ENCODE results near the gene ILKAP.

ILKAP gene, protein sequence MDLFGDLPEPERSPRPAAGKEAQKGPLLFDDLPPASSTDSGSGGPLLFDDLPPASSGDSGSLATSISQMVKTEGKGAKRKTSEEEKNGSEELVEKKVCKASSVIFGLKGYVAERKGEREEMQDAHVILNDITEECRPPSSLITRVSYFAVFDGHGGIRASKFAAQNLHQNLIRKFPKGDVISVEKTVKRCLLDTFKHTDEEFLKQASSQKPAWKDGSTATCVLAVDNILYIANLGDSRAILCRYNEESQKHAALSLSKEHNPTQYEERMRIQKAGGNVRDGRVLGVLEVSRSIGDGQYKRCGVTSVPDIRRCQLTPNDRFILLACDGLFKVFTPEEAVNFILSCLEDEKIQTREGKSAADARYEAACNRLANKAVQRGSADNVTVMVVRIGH

GRCh38 chr2:238203094-238203972 is at the start of gene ILKAP:
Gene ILKAP, minus strand, starts transcription at chr2:238203695. Its CDS starts 142 bp downstream, at chr2:238203553.
- H3K4me1 ChIP-seq, result peaks cover 11% of the 10 kb centered on the region
- 0 out of 2 replicates have a peak, but pooled peaks cover 5% of the 10 kb centered on the region for H3K36me3 ChIP-seq (replicated peaks)
- peaks cover 11% of the 10 kb centered on the region for H3K9me3 ChIP-seq
- in situ Hi-C loops (cut with MboI; ENCODE audit: low sequenced_read_pairs), result no loop called here
- no peaks in the 10 kb centered on the region for H3K27me3 ChIP-seq (ENCODE audit: low read depth)
- H3K4me3 ChIP-seq, result peak within 1 kb of the TSS; percentile 49
- DNase-seq (ENCODE audit: low spot score in 2 of 2), result peak; percentile 81 to 90

DNA sequence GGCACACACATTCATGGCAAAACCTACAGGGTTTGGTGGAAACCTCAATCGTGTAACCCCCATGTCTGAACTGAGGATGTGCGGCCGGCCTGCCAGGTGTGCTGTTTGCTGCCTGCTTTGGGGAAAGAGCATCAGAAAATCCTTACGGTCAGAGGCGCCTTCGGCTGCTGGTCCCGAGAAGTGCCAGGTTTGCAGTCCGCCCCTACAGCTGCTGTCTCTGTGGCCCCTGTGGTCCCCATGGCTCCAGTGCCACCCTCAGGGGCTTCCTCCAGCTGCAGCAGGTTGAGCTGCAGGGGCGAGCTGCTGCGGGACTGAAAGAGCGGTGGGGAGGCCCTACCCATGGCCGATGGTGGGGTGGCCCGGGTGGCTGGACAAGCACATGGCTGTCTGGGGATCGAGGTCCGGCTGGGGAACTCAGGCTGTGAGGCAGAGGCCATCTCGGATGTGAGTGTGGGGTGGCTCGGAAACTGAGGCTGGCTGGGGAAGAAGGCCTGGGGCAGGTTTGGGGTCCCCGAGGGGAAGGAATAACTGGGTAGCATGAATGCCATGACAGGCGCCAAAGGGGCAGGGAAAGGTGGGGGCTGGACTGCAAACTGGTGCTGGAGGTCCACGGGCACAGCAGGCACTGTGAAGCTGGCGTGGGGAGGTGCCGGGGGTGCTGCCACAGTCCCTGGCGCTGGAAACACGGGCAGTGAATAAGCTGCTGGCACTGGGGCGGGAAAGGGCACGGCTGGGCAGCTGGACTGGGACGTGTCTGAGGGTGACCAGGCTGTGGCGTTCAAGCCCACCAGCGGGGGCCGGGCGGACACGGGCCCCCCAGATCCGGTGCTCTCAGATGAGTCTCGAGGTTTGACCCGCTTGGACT is 49.5 kb upstream of the ILKAP start:
- Histone ChIP-seq H3K4me1 (no peaks in the 10 kb centered on the region), H3K4me3 (no peak overlapping the region), H3K36me3 (replicated peaks) (peaks cover 38% of the 10 kb centered on the region), H3K9me3 (no peaks in the 10 kb centered on the region), H3K27me3 (ENCODE audit: low read depth) (no peaks in the 10 kb centered on the region)
- DNase-seq (ENCODE audit: low spot score in 2 of 2), result no peak
- in situ Hi-C loops (cut with MboI; ENCODE audit: low sequenced_read_pairs), result no loop called here

DNA sequence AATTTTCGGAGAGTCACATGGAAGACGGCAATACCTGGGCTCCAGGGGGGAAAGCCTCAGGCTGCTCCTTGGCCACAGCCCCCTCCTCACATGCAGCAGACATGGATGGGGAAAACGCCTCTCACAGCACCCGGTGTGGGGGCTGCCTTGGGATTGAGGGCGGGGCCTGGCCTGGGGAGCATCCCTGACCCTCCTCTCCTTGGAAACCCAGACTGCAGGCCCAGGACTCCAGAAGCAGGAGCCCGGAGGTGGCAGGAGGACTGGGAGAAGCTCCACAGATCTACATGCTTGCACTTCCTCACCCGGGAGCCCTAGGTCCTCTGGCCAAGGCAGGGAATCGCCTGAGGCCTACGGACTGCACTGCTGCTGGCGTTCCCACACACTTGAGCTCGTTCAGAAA is 48.5 kb upstream of the ILKAP start:
- in situ Hi-C loops (cut with MboI; ENCODE audit: low sequenced_read_pairs), result no loop called here
- DNase-seq (ENCODE audit: low spot score in 2 of 2), result no peak
- Histone ChIP-seq H3K36me3 (replicated peaks) (peaks cover 35% of the 10 kb centered on the region), H3K9me3 (no peaks in the 10 kb centered on the region), H3K4me3 (no peak overlapping the region), H3K27me3 (ENCODE audit: low read depth) (no peaks in the 10 kb centered on the region), H3K4me1 (no peaks in the 10 kb centered on the region)

DNA sequence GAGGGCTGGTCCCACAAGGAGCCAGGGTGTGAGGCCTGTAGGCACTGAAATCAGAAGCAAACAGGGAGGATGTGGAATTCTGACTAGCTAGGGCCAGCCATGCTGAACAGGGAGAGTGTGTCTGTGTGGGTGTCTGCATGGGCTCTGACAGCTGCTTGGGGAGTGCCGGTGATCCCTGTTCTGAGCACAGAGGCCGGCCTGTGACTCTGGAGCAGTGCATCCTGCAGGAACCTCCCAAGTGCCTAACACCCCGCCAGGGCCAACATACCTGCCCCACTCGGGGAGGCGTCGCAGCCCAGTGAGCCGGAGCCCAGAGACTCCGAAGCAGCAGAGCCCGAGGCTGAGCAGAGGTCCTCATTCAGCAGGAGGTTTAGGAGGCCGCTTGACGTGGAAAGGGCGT is 47.8 kb upstream of the ILKAP start:
- Histone ChIP-seq H3K27me3 (ENCODE audit: low read depth) (no peaks in the 10 kb centered on the region), H3K4me1 (no peaks in the 10 kb centered on the region), H3K4me3 (no peak overlapping the region), H3K9me3 (no peaks in the 10 kb centered on the region), H3K36me3 (replicated peaks) (peaks cover 35% of the 10 kb centered on the region)
- no peak for DNase-seq (ENCODE audit: low spot score in 2 of 2)
- in situ Hi-C loops (cut with MboI; ENCODE audit: low sequenced_read_pairs), result no loop called here

DNA sequence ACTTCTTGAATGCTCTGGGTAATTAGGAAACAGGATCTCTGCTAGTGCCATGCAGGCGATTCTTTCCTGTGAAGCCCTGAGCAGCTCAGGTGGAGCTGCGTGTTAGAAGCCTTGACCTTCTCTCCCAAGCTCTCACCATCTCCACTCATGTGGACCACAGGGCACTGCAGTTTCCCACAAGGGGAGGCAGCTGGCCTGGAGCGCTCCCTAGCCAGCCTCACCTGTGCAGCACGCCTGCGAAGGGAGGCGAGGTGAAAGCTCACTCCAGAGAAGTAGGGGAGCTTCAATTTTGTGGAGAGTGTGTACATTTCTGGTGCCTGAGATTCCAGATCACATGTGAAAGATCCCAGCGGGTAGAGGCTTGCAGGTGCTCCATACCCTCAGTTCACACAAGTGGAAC is 47.4 kb upstream of the ILKAP start:
- no peaks in the 10 kb centered on the region for H3K4me1 ChIP-seq
- in situ Hi-C loops (cut with MboI; ENCODE audit: low sequenced_read_pairs), result no loop called here
- H3K36me3 ChIP-seq (replicated peaks), result peaks cover 31% of the 10 kb centered on the region
- no peaks in the 10 kb centered on the region for H3K27me3 ChIP-seq (ENCODE audit: low read depth)
- no peak for DNase-seq (ENCODE audit: low spot score in 2 of 2)
- H3K9me3 ChIP-seq, result no peaks in the 10 kb centered on the region
- no peak overlapping the region for H3K4me3 ChIP-seq

- H3K27me3 ChIP-seq (ENCODE audit: low read depth), result no peaks in the 10 kb centered on the region
- peaks cover 22% of the 10 kb centered on the region for H3K36me3 ChIP-seq (replicated peaks)
- in situ Hi-C loops (cut with MboI; ENCODE audit: low sequenced_read_pairs), result no loop called here
- no peak for DNase-seq (ENCODE audit: low spot score in 2 of 2)
- H3K4me1 ChIP-seq, result no peaks in the 10 kb centered on the region
- no peak overlapping the region for H3K4me3 ChIP-seq
- no peaks in the 10 kb centered on the region for H3K9me3 ChIP-seq
These were observed 44.5 kb upstream of the ILKAP start for GRCh38 chr2:238247841-238248453.

GRCh38 chr2:238247002-238247822 is 43.7 kb upstream of the ILKAP start:
- no peak for DNase-seq (ENCODE audit: low spot score in 2 of 2)
- in situ Hi-C loops (cut with MboI; ENCODE audit: low sequenced_read_pairs), result no loop called here

DNA sequence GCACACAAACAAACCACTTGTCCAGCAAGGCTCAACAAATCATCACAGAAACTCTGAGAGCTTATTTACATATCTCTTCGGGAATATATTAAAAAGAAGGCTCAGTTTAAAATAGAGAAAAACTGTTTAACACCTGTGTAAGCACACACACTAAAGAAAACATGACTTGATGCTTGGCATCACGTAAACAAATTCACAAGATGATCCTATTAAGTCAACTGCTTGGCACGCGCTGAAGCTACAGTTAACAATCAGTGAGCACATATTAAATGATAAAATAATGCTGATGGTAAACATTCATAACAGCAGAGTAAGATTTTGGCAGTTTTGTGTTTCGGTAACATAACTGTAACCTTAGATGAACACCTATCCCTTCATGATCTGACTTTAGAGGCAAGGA is 40.7 kb upstream of the ILKAP start:
- Histone ChIP-seq H3K4me3 (no peak overlapping the region), H3K4me1 (peaks cover 3% of the 10 kb centered on the region; the same call in 1 of the 2 replicates), H3K36me3 (replicated peaks) (peaks cover 9% of the 10 kb centered on the region; the same call in 1 of the 2 replicates), H3K9me3 (peaks cover 4% of the 10 kb centered on the region; the same call in 1 of the 2 replicates), H3K27me3 (ENCODE audit: low read depth) (no peaks in the 10 kb centered on the region)
- in situ Hi-C loops (cut with MboI; ENCODE audit: low sequenced_read_pairs), result no loop called here
- DNase-seq (ENCODE audit: low spot score in 2 of 2), result no peak

More at GRCh38 chr2:238247002-238247822, 43.7 kb upstream of the ILKAP start:
- Histone ChIP-seq H3K4me3 (no peak overlapping the region), H3K36me3 (replicated peaks) (peaks cover 17% of the 10 kb centered on the region), H3K9me3 (peaks cover 2% of the 10 kb centered on the region; the same call in 1 of the 2 replicates), H3K27me3 (ENCODE audit: low read depth) (no peaks in the 10 kb centered on the region), H3K4me1 (no peaks in the 10 kb centered on the region)

DNA sequence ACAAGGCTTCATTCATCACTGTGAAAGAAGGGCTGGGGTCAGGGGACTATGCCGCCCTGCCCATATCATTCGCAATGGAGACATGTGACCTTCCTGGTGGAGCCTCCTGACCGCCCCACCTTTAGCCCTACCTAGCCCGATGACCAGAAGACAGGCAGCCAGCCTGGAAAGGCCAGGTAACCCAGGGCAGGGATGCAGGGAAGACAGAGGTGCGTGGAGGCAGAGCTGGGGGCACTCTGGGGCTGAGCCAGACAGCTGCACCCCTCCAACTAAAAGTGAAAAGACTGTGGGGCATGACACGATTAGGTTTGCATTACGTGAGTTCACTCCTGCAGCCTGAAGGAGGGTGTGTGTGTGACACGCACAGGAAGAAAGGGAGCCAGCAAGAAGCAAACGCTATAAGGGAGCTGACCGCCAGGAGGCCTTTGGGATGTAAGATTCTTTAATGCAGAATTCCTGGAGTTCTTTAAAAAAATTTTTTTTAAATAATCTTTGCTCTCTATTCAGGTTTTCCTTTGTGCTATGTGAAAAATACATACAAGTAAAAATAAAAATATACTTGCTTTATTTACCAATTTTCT is 40.1 kb upstream of the ILKAP start:
- no peak for DNase-seq (ENCODE audit: low spot score in 2 of 2)
- peaks cover 12% of the 10 kb centered on the region for H3K36me3 ChIP-seq (replicated peaks)
- peaks cover 8% of the 10 kb centered on the region for H3K4me1 ChIP-seq
- H3K27me3 ChIP-seq (ENCODE audit: low read depth), result no peaks in the 10 kb centered on the region
- H3K9me3 ChIP-seq, result peaks cover 4% of the 10 kb centered on the region; the same call in 1 of the 2 replicates
- H3K4me3 ChIP-seq, result no peak overlapping the region
- in situ Hi-C loops (cut with MboI; ENCODE audit: low sequenced_read_pairs), result no loop called here

GRCh38 chr2:238242731-238243495 is 39.4 kb upstream of the ILKAP start:
- Histone ChIP-seq H3K4me1 (peaks cover 13% of the 10 kb centered on the region), H3K9me3 (peaks cover 4% of the 10 kb centered on the region; the same call in 1 of the 2 replicates), H3K4me3 (no peak overlapping the region), H3K36me3 (replicated peaks) (peaks cover 12% of the 10 kb centered on the region), H3K27me3 (ENCODE audit: low read depth) (no peaks in the 10 kb centered on the region)
- in situ Hi-C loops (cut with MboI; ENCODE audit: low sequenced_read_pairs), result no loop called here
- DNase-seq (ENCODE audit: low spot score in 2 of 2), result peak in 1 of 2 experiments; percentile 43

- Histone ChIP-seq H3K27me3 (ENCODE audit: low read depth) (no peaks in the 10 kb centered on the region), H3K9me3 (peaks cover 4% of the 10 kb centered on the region; the same call in 1 of the 2 replicates), H3K4me1 (peaks cover 13% of the 10 kb centered on the region), H3K4me3 (no peak overlapping the region), H3K36me3 (replicated peaks) (peaks cover 12% of the 10 kb centered on the region)
- DNase-seq (ENCODE audit: low spot score in 2 of 2), result no peak
- in situ Hi-C loops (cut with MboI; ENCODE audit: low sequenced_read_pairs), result no loop called here
These were observed 38.5 kb upstream of the ILKAP start for GRCh38 chr2:238241970-238242369.

Measured in HAP-1 (cell line).